H9 (cell line): ENCODE measurements around the gene VRK3. TPM values are rescaled to one million over a fixed set of nuclear protein-coding genes. Genes with fewer than 3 reads are reported as not detected.

Source experiments
- DNase-seq: peaks from one replicate; pipeline ENCODE4 v3.0.0-alpha.2; 2017
- H2AFZ ChIP-seq: one replicate; pipeline ENCODE4 v1.6.1; 2013; ENCODE audit warnings: mild to moderate bottlenecking, low read length, control low read depth, moderate library complexity
- H2AK5ac ChIP-seq: 2 replicates; pipeline ENCODE4 v1.6.1; 2013; ENCODE audit warnings: low read length, control low read depth, mixed read lengths; ENCODE audit not compliant: insufficient read length
- H2BK120ac ChIP-seq: one replicate; pipeline ENCODE4 v1.6.1; 2013; ENCODE audit warnings: low read depth, mild to moderate bottlenecking, low read length, control low read depth, inconsistent platforms; ENCODE audit not compliant: poor library complexity, severe bottlenecking
- H2BK12ac ChIP-seq: 2 replicates; pipeline ENCODE4 v1.6.1; 2013; ENCODE audit warnings: low read length, control low read depth, mixed read lengths, low read depth; ENCODE audit not compliant: insufficient read length
- H2BK15ac ChIP-seq: 2 replicates; pipeline ENCODE4 v1.6.1; 2013; ENCODE audit warnings: low read depth, low read length, control low read depth
- H2BK20ac ChIP-seq: one replicate; pipeline ENCODE4 v1.6.1; 2013; ENCODE audit warnings: low read depth, mild to moderate bottlenecking, low read length, control low read depth, inconsistent platforms; ENCODE audit not compliant: poor library complexity, severe bottlenecking
- H2BK5ac ChIP-seq: 2 replicates; pipeline ENCODE4 v1.6.1; 2013; ENCODE audit warnings: low read length, control low read depth, mixed read lengths; ENCODE audit not compliant: insufficient read length
- H3K14ac ChIP-seq: 2 replicates; pipeline ENCODE4 v1.6.1; 2013; ENCODE audit warnings: low read length, control low read depth; ENCODE audit not compliant: insufficient read depth
- H3K18ac ChIP-seq: 2 replicates; pipeline ENCODE4 v1.6.1; 2013; ENCODE audit warnings: low read depth, mild to moderate bottlenecking, mixed read lengths, low read length, control low read depth; ENCODE audit not compliant: insufficient read length
- H3K23ac ChIP-seq: 2 replicates; pipeline ENCODE4 v1.6.1; 2013; ENCODE audit warnings: low read length, control low read depth, mixed read lengths, low read depth; ENCODE audit not compliant: insufficient read length
- H3K23me2 ChIP-seq: 2 replicates; pipeline ENCODE4 v1.6.1; 2013; ENCODE audit warnings: low read depth, mild to moderate bottlenecking, mixed read lengths, low read length, control low read depth; ENCODE audit not compliant: insufficient read length, poor library complexity, severe bottlenecking
- H3K27ac ChIP-seq: 2 replicates; pipeline ENCODE4 v1.5.1; 2013; ENCODE audit warnings: low read length, control low read depth, mixed read lengths, low read depth; ENCODE audit not compliant: insufficient read length
- H3K27me3 ChIP-seq: 2 replicates; pipeline ENCODE4 v1.6.1; 2013; ENCODE audit warnings: low read length, control low read depth, inconsistent platforms; ENCODE audit not compliant: insufficient read depth
- H3K4ac ChIP-seq: 2 replicates; pipeline ENCODE4 v1.6.1; 2013; ENCODE audit warnings: low read depth, mild to moderate bottlenecking, control low read depth, inconsistent platforms, low read length, moderate library complexity
- H3K4me1 ChIP-seq: 2 replicates; pipeline ENCODE4 v1.6.1; 2013; ENCODE audit warnings: low read length, control low read depth, inconsistent platforms; ENCODE audit not compliant: insufficient read depth
- H3K4me2 ChIP-seq: 2 replicates; pipeline ENCODE4 v1.6.1; 2013; ENCODE audit warnings: low read length, control low read depth, mixed read lengths; ENCODE audit not compliant: insufficient read length, insufficient read depth
- H3K56ac ChIP-seq: 2 replicates; pipeline ENCODE4 v1.6.1; 2013; ENCODE audit warnings: low read depth, mild to moderate bottlenecking, mixed read lengths, low read length, control low read depth; ENCODE audit not compliant: insufficient read length
- H3K79me1 ChIP-seq: 2 replicates; pipeline ENCODE4 v1.6.1; 2013; ENCODE audit warnings: low read depth, mild to moderate bottlenecking, moderate library complexity, low read length, control low read depth, inconsistent platforms; ENCODE audit not compliant: insufficient read depth, poor library complexity, severe bottlenecking
- H3K79me2 ChIP-seq: 2 replicates; pipeline ENCODE4 v1.6.1; 2013; ENCODE audit warnings: low read length, control low read depth, inconsistent platforms; ENCODE audit not compliant: insufficient read depth
- H3K9ac ChIP-seq: 2 replicates; pipeline ENCODE4 v1.6.1; 2013; ENCODE audit warnings: low read length, control low read depth, mixed read lengths; ENCODE audit not compliant: insufficient read length; ENCODE audit errors: extremely low read depth
- H3K9me3 ChIP-seq: one replicate; pipeline ENCODE4 v1.6.1; 2013; ENCODE audit warnings: low read depth, low read length, inconsistent platforms; ENCODE audit not compliant: control insufficient read depth
- H3T11ph ChIP-seq: one replicate; pipeline ENCODE4 v1.6.1; 2013; ENCODE audit warnings: mild to moderate bottlenecking, low read length, control low read depth, inconsistent platforms
- H4K20me1 ChIP-seq: one replicate; pipeline ENCODE4 v1.6.1; 2013; ENCODE audit not compliant: control insufficient read depth, insufficient read length, insufficient read depth
- H4K5ac ChIP-seq: 2 replicates; pipeline ENCODE4 v1.6.1; 2013; ENCODE audit warnings: low read depth, mild to moderate bottlenecking, mixed read lengths, low read length, control low read depth; ENCODE audit not compliant: insufficient read length
- H4K8ac ChIP-seq: replicated peaks from 2 replicates; pipeline ENCODE4 v1.6.1; 2013; ENCODE audit warnings: low read length, control low read depth, mixed read lengths, low read depth; ENCODE audit not compliant: insufficient read length
- H4K91ac ChIP-seq: 2 replicates; pipeline ENCODE4 v1.6.1; 2013; ENCODE audit warnings: low read depth, mild to moderate bottlenecking, moderate library complexity, mixed read lengths, low read length, control low read depth; ENCODE audit not compliant: insufficient read length
- H3K27ac Mint-ChIP-seq, 3 experiments: 2 replicates in 2 of 3; 3 replicates in 1 of 3; pipeline ENCODE4 v1.8.0; 2020 to 2021; ENCODE audit warnings: mixed read lengths in 3 of 3, mild to moderate bottlenecking in 1 of 3, moderate library complexity in 1 of 3
- H3K27me3 Mint-ChIP-seq: 2 replicates; pipeline ENCODE4 v1.8.0; 2021; ENCODE audit warnings: low read depth, mild to moderate bottlenecking, moderate library complexity, mixed read lengths
- H3K36me3 Mint-ChIP-seq, 3 experiments: 2 replicates in 2 of 3; 3 replicates in 1 of 3; pipeline ENCODE4 v1.8.0; 2020 to 2021; ENCODE audit warnings: low read depth in 3 of 3, mixed read lengths in 3 of 3; ENCODE audit not compliant: insufficient read depth in 1 of 3
- H3K4me1 Mint-ChIP-seq, 2 experiments: 2 replicates each; pipeline ENCODE4 v1.8.0; 2020; ENCODE audit warnings: mixed read lengths in 2 of 2
- H3K4me3 Mint-ChIP-seq, 2 experiments: 2 replicates in 1 of 2; 3 replicates in 1 of 2; pipeline ENCODE4 v1.8.0; 2020 to 2021; ENCODE audit warnings: mild to moderate bottlenecking in 2 of 2, mixed read lengths in 2 of 2, moderate library complexity in 1 of 2
- H3K9me3 Mint-ChIP-seq, 2 experiments: 2 replicates in 1 of 2; 3 replicates in 1 of 2; pipeline ENCODE4 v1.8.0; 2020; ENCODE audit warnings: mild to moderate bottlenecking in 2 of 2, mixed read lengths in 2 of 2, moderate library complexity in 1 of 2
- CTCF ChIP-seq: fragments of 200-600 bp; sonication (generic); conservative IDR thresholded peaks from 3 replicates; pipeline ENCODE4 v1.8.0; 2021; ENCODE audit warnings: antibody characterized with exemption, mild to moderate bottlenecking
- WGBS: extraction: QIAGEN DNeasy Blood & Tissue Kit; methylation state at CpG from one replicate; pipeline ENCODE4 v1.1.7; 2013; ENCODE audit warnings: missing lambda C conversion rate, low lambda C conversion rate, mixed read lengths; ENCODE audit not compliant: insufficient read length; ENCODE audit errors: extremely low coverage; 5-methylcytosine and 5-hydroxymethylcytosine counted together
- total RNA-seq: library from RNA; stranded (reverse); gene quantifications from 2 replicates; pipeline ENCODE4 v1.2.1, GENCODE V29; 2021

Gene VRK3
- total RNA-seq, 1 experiment from 2014 or later = 33.5 TPM

DNA sequence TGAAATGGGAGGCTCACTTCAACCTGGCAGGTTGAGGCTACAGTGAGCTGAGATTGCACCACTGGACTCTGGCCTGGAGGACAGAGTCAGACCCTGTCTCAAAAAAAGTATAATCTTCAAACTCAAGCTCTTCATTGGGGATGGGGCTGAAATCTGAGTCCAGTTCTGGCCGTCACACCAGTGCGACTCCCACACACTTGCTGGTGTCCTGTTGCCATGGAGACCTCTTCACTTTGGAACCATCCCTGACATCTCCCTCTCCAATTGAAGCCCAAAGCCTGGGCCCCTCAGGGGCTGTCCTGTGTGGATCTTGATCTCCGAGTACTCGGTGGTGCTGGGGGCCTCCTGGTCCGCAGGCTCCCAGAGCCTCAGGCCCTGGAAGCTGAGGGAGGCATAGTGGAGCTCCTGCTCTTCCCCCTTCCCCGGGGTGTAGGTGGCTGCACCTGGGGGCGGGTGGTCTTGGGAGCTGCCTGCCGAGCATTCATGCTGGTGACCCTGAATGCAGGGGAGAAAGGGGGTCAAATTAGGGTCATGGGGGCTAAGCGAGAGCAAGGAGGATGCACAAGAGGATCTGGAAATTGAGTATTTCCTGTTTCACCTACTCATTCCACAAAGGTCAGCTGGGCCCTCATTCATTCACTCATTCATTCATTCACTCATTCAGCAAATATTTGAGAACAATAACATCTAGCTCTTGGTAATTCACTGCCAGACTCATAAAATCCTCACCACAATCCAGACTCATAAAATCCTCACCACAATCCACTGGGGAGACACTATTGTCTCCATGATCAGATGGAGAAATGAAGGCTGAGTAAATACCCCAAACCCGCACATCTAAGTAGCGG, 75.2 kb downstream of the VRK3 start:
- Mint-ChIP-seq H3K27me3 (peaks cover 12% of the 10 kb centered on the region), H3K36me3 (no peaks in the 10 kb centered on the region; a peak in 1 of 7 replicates), H3K4me1 (peaks cover 15 to 20% of the 10 kb centered on the region in 2 experiments), H3K9me3 (no peaks in the 10 kb centered on the region; a peak in 3 of 5 replicates), H3K4me3 (no peak overlapping the region), H3K27ac (no peak overlapping the region)
- Histone ChIP-seq H2BK20ac (no peak overlapping the region), H2BK15ac (no peak overlapping the region), H2AFZ (no peak overlapping the region), H2AK5ac (no peak overlapping the region), H3K79me1 (no peaks in the 10 kb centered on the region), H3K23me2 (no peaks in the 10 kb centered on the region), H2BK5ac (no peak overlapping the region), H4K91ac (no peak overlapping the region), H3K23ac (no peak overlapping the region), H3K79me2 (no peaks in the 10 kb centered on the region), H2BK12ac (no peak overlapping the region), H3K27me3 (no peaks in the 10 kb centered on the region), H3K27ac (no peak overlapping the region), H2BK120ac (no peak overlapping the region), H4K8ac (no peak overlapping the region), H3K14ac (no peak overlapping the region), H3K4ac (no peak overlapping the region), H3K9ac (no peak overlapping the region), H3K4me2 (no peak overlapping the region), H3K56ac (no peak overlapping the region), H3T11ph (no peak overlapping the region), H3K18ac (no peak overlapping the region), H4K20me1 (no peaks in the 10 kb centered on the region), H3K4me1 (0 out of 2 replicates have a peak, but pooled peaks cover 3% of the 10 kb centered on the region), H4K5ac (no peak overlapping the region), H3K9me3 (no peaks in the 10 kb centered on the region)
- no peak for TF ChIP-seq CTCF
- WGBS = no CpG with 5 or more reads among the region's 11 CpGs
- DNase-seq = no peak
